Colonic mucosa (tissue), 4 donors: Measurements from ENCODE around the gene HNMT. TPM values are rescaled to one million over a fixed set of nuclear protein-coding genes. Genes with fewer than 3 reads are reported as not detected.

ENCODE experiments used
- DNase-seq: peaks from one replicate; pipeline ENCODE4 v3.0.0-alpha.2; 2020
- H3K27ac ChIP-seq: fragments of 200-600 bp; one replicate; pipeline ENCODE4 v1.8.0; 2021
- H3K27me3 ChIP-seq: fragments of 200-600 bp; one replicate; pipeline ENCODE4 v1.8.0; 2021
- H3K36me3 ChIP-seq: fragments of 200-600 bp; one replicate; pipeline ENCODE4 v1.8.0; 2021
- H3K4me1 ChIP-seq: fragments of 200-600 bp; one replicate; pipeline ENCODE4 v1.8.0; 2021; ENCODE audit warnings: mild to moderate bottlenecking
- H3K4me3 ChIP-seq: fragments of 200-600 bp; one replicate; pipeline ENCODE4 v1.8.0; 2021
- H3K9ac ChIP-seq, 2 donors: one replicate each; pipeline ENCODE4 v1.7.0; 2013; ENCODE audit warnings: control low read depth in 2 of 2, low read depth in 2 of 2, low read length in 2 of 2
- H3K9me3 ChIP-seq: fragments of 200-600 bp; one replicate; pipeline ENCODE4 v1.8.0; 2021
- CTCF ChIP-seq: fragments of 200-600 bp; IDR thresholded peaks from one replicate; pipeline ENCODE4 v1.8.0; 2022; ENCODE audit warnings: antibody characterized with exemption, mild to moderate bottlenecking
- intact Hi-C: fragments of 100-400 bp; cut with DNase I; formaldehyde crosslinking; loops from one replicate; pipeline ENCODE4 v1.14.1; 2022
- total RNA-seq, 2 donors: library from RNA; stranded (reverse); fragmentation: NEBNext Ultra II Directional in 1 of 2; extraction: Animal tissue kit (Norgen Biotek cat#: 25700) in 1 of 2; gene quantifications; one replicate each; pipeline ENCODE4 v1.2.1, GENCODE V29; 2021
- donor health status: healthy.
- donor health status: DM: no; HTN: no; CAD: no.
- donor health status: DM: no; HTN: no; CAD: no.

Gene HNMT
- total RNA-seq, 2 donors from 2014 or later: 62.2 to 82.1 TPM

GRCh38 chr2:138007431-138007830 is 43.2 kb downstream of the HNMT start:
- TF ChIP-seq CTCF: no peak
- Histone ChIP-seq H3K4me3 (no peak overlapping the region), H3K36me3 (no peaks in the 10 kb centered on the region), H3K9me3 (no peaks in the 10 kb centered on the region), H3K27me3 (no peaks in the 10 kb centered on the region), H3K27ac (no peak overlapping the region), H3K9ac (no peak overlapping the region), H3K4me1 (no peaks in the 10 kb centered on the region)
- no peak for DNase-seq
- intact Hi-C loops: no loop called here

GRCh38 chr2:138009622-138010021 is 45.3 kb downstream of the HNMT start:
- Histone ChIP-seq H3K4me1 (no peaks in the 10 kb centered on the region), H3K9me3 (no peaks in the 10 kb centered on the region), H3K27ac (no peak overlapping the region), H3K9ac (no peak overlapping the region), H3K36me3 (no peaks in the 10 kb centered on the region), H3K27me3 (no peaks in the 10 kb centered on the region), H3K4me3 (no peak overlapping the region)
- no peak for DNase-seq
- no peak for TF ChIP-seq CTCF
- intact Hi-C loops: no loop called here

GRCh38 chr2:138010890-138011289 is 46.6 kb downstream of the HNMT start:
- Histone ChIP-seq H3K27ac (no peak overlapping the region), H3K36me3 (no peaks in the 10 kb centered on the region), H3K9ac (no peak overlapping the region), H3K9me3 (no peaks in the 10 kb centered on the region), H3K4me1 (no peaks in the 10 kb centered on the region), H3K27me3 (no peaks in the 10 kb centered on the region), H3K4me3 (no peak overlapping the region)
- intact Hi-C loops: no loop called here
- no peak for DNase-seq
- no peak for TF ChIP-seq CTCF

GRCh38 chr2:138012082-138012481 is 47.8 kb downstream of the HNMT start:
- Histone ChIP-seq H3K4me3 (no peak overlapping the region), H3K9ac (no peak overlapping the region), H3K27ac (no peak overlapping the region), H3K36me3 (no peaks in the 10 kb centered on the region), H3K27me3 (no peaks in the 10 kb centered on the region), H3K4me1 (no peaks in the 10 kb centered on the region), H3K9me3 (no peaks in the 10 kb centered on the region)
- TF ChIP-seq CTCF: no peak
- intact Hi-C loops: no loop called here
- no peak for DNase-seq

GRCh38 chr2:138012968-138013367 is 48.7 kb downstream of the HNMT start:
- H3K9me3 ChIP-seq: no peaks in the 10 kb centered on the region
- H3K9ac ChIP-seq: no peak overlapping the region
- H3K4me3 ChIP-seq: no peak overlapping the region
- no peak overlapping the region for H3K27ac ChIP-seq
- TF ChIP-seq CTCF: no peak
- no peaks in the 10 kb centered on the region for H3K27me3 ChIP-seq
- intact Hi-C loops: no loop called here
- no peak for DNase-seq
- H3K36me3 ChIP-seq: no peaks in the 10 kb centered on the region
- no peaks in the 10 kb centered on the region for H3K4me1 ChIP-seq

GRCh38 chr2:138013639-138014038 is 49.4 kb downstream of the HNMT start:
- no peak for DNase-seq
- no peak overlapping the region for H3K4me3 ChIP-seq
- H3K36me3 ChIP-seq: no peaks in the 10 kb centered on the region
- no peak overlapping the region for H3K9ac ChIP-seq
- intact Hi-C loops: no loop called here
- H3K27ac ChIP-seq: no peak overlapping the region
- H3K9me3 ChIP-seq: no peaks in the 10 kb centered on the region
- TF ChIP-seq CTCF: no peak
- H3K4me1 ChIP-seq: no peaks in the 10 kb centered on the region
- no peaks in the 10 kb centered on the region for H3K27me3 ChIP-seq
